HG02588 (cell line): ENCODE measurements around the gene CHRNE.
A peak's percentile ranks its signal among the peaks of the same experiment; 100 is the strongest.

Experiments
- ATAC-seq: cut with Tn5 transposase; IDR thresholded peaks from one replicate; pipeline ENCODE4 v1.9.1; 2021; ENCODE audit warnings: mild to moderate bottlenecking, moderate library complexity; ENCODE audit not compliant: unreplicated experiment

The CHRNE gene

GRCh38 chr17:4903051-4903818, at the start of gene CHRNE:
Gene CHRNE (minus strand): TSS chr17:4903098. CDS start chr17:4903063, 35 bp downstream.
- no peak for ATAC-seq

DNA sequence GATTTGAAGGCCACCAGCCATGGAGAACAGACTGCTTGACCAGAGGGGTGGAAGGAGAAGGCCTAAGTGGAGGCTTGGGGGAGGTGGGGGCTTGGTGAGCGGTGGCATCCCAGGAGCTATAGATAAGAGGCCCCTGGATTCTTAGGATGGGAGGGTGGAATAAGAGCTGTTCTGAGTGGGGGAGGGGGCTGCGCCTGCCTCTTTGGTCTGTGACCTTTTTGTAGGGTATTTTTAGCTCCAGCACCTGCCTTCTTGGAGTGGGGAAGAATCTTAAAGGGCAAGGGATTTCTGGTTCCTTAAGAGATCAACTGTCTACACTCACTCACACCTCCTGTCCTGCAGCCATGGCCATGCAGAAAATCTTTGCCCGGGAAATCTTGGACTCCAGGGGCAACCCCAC, 48.6 kb upstream of the CHRNE start:
- ATAC-seq: no peak

- no peak for ATAC-seq
Observed at GRCh38 chr17:4950746-4951204, 47.9 kb upstream of the CHRNE start, which contains the start of gene ENO3. Gene ENO3 (plus strand): TSS chr17:4951119. CDS start chr17:4951830, 711 bp downstream.

- peak; percentile 2 for ATAC-seq
Observed at GRCh38 chr17:4950075-4950745, 47.3 kb upstream of the CHRNE start.

DNA sequence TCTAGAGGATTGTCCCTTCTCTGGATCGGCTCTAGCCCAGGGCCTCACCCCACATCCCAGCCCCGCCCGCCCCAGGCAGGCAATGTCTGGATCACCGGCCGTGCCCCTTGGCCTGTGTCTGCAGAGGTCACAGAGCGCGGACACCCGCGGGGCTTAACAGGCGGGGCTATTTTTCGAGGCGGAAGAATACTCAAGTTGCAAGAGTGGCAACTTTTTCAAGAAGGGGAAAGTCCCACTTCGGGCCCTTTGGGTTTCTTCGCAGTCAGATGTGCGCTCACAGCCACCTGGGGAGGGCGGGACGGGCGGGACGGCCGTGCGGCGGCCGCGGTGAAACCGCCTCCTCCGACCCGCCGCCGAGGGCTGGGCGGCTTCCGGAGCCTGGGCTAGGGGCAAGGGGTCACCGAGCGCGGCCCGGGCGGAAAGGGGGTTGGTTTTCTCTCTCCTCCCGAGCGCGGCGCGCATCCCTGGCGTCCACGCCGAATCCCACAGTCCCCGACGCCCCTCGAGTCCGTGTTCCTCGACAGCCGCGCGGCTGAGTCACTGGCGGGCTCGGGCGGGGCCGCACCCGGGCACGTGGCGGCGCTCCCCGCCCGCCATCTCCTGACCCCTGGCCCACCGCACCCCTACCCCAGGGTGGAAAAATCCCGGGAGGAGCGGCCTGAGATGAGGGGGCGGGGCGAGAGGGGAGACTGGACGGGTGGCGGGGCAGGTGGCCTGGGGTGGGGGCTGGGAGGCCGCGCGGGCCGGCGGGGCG, 46.6 kb upstream of the CHRNE start:
- peak; percentile 19 for ATAC-seq

- peak; percentile 31 for ATAC-seq
Observed at GRCh38 chr17:4948931-4949320, 46.0 kb upstream of the CHRNE start.

GRCh38 chr17:4948166-4948930, 45.5 kb upstream of the CHRNE start, which contains the start of gene PFN1:
Gene PFN1 (minus strand): TSS chr17:4948530. CDS start chr17:4948394, 136 bp downstream.
- ATAC-seq: no peak

GRCh38 chr17:4947411-4948165, 44.7 kb upstream of the CHRNE start:
- ATAC-seq: no peak

- ATAC-seq: no peak
Observed at GRCh38 chr17:4947010-4947410, 44.1 kb upstream of the CHRNE start.

DNA sequence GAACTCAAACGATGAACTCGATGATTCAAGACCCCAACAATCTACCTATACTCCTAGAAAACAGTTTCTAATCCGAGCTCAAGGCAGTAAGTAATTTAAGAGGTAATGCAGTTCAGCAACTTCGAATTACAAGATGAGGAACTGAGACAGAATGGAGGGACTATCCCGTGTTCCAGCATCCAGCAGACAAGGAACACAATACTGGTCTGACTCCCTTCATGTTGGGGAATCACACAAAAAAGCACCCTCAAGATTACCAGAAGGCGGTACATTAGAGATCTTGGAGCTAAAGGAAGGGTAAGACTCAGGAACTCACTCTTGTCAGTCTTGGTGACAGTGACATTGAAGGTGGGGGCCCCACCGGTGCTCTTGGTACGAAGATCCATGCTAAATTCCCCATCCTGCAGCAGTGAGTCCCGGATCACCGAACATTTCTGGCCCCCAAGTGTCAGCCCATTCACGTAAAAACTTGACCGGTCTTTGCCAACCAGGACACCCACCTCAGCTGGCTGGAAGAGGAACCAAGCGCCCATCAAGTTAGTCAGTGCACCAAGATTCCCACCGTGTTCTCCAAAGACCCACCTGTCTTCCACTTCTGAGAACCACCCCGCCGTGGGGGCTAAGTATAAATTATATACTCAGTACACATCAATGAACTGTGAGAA, 43.5 kb upstream of the CHRNE start:
- no peak for ATAC-seq

DNA sequence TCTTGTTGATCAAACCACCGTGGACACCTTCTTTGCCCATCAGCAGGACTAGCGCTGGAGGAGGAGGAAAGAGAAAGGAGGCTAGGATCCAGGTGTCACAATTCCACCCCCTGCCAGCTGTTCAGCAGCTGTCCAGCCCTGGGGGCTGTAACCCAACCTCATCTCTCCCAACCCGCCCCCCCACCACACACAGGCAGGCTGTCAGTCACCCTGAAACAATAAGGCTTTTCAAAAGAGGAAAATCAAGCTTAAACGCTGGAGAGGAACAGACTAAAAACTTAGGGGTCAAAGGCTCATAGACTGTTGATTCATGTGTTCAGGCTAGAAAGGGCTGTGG, 43.0 kb upstream of the CHRNE start:
- ATAC-seq: no peak

DNA sequence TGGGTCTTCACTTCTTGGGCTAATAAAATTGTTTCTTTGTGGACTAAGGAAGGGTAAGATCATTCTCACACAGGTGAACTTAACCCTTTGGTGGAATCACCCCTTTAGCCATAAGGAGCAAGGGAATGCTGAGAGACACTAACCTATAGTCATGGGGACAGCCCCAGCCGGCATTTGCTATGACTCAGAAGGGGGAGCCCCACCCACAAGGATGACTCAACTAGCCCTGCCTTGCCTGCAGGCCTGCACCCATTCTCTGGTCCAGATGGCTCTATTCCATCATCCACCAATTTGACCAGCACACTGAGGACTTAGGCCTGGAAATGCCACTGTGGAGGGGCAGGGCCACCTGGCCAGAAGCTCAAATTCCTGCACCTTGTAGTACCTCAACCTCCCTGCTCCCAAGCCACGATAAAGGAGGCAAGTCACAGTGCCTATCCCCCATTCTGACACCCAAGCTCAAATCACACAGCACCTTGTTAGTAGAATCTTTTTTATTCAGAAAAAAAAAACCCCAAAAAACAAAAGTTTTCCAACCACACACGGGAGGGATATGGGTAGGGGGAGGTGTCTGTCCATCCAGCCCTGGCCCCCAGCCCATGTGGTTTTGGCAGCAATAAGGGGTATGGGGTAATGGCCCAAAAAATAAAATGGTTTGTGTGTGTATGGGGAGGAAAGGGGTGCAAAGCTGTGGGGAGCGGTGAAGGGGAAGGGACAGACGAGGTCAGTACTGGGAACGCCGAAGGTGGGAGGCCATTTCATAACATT, 42.5 kb upstream of the CHRNE start:
- ATAC-seq: no peak

- no peak for ATAC-seq
Observed at GRCh38 chr17:4944554-4945175, 41.8 kb upstream of the CHRNE start.

- ATAC-seq: no peak
Observed at GRCh38 chr17:4944163-4944553, 41.3 kb upstream of the CHRNE start.

- no peak for ATAC-seq
Observed at GRCh38 chr17:4942760-4943508, 40.0 kb upstream of the CHRNE start.

- no peak for ATAC-seq
Observed at GRCh38 chr17:4941319-4941610, 38.4 kb upstream of the CHRNE start.

GRCh38 chr17:4940555-4941318, 37.8 kb upstream of the CHRNE start:
- ATAC-seq: peak; percentile 7
